Tongue (tissue), 2 donors: ENCODE data around the gene FYN. TPM values are rescaled to one million over a fixed set of nuclear protein-coding genes. Genes with fewer than 3 reads are reported as not detected.

Source experiments
- DNase-seq: peaks from one replicate; pipeline ENCODE4 v3.0.0-alpha.2; 2015
- total RNA-seq: library from RNA; depleted of rRNA; stranded (reverse); fragments of >200 nt; gene quantifications from one replicate; pipeline ENCODE4 v1.2.3, GENCODE V29; 2014

The FYN gene
- total RNA-seq, 1 donor from 2014 or later, result 139 TPM

DNA sequence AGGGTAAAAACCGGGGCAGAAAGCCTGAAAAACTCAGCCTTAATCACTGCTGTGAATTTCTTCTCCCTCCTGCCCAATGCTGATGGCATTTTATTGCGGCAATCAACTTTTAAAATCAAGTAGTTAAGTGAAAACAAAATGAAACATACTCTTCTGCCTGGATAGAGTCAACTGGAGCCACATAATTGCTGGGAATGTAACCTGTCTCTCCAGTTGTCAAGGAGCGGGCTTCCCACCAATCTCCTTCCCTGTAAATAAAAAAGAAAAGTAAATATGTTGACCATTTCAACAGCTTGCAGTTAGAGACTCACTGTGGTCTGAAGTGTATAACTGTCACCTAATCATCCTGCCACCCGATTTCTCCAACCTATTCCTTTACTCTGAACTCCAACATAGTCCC lies 165.5 kb downstream of the FYN start:
- no peak for DNase-seq

- DNase-seq, result peak; percentile 35
Observed at GRCh38 chr6:111706841-111707391, 166.3 kb downstream of the FYN start.

DNA sequence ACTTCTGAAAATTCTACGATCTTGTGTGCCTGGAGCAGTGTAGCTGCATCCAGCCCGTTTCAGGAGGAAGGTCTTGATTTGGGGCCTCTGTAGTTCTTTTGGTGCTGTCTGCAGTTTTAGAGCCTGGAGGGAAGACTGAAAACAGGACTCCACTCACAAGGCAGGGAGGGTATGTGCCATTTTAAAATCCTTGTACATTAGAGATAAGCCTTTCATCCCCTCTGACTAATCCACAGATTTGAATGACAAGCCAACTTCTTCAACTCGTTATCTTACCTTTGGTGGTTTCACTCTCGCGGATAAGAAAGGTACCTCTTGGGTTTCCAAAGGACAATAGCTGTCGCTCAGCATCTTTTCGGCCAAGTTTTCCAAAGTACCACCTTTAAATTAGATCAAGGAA lies 169.5 kb downstream of the FYN start:
- no peak for DNase-seq

DNA sequence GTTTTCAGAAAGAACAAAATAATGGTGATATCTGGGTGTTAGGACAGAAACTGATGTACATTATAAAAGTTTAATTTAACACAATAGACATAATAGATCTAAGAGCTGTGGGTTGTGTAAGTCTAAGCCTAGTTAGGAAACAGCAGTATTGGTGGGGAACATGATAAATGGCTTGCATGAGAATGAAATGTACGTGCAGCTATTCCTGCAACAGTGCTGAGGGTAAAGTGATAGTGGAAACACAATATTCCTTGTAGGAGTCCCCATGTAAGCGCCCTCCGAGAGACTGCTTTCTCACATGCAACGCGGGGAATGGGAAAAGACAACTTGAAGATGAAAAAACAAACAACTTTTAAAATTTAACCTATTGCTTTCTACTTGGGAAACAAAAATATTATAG lies 171.0 kb downstream of the FYN start:
- no peak for DNase-seq

GRCh38 chr6:111701146-111701545 lies 172.1 kb downstream of the FYN start:
- DNase-seq, result no peak

GRCh38 chr6:111700135-111700690 lies 173.0 kb downstream of the FYN start:
- DNase-seq, result peak; percentile 41

- no peak for DNase-seq
Observed at GRCh38 chr6:111699123-111699522, 174.1 kb downstream of the FYN start.

DNA sequence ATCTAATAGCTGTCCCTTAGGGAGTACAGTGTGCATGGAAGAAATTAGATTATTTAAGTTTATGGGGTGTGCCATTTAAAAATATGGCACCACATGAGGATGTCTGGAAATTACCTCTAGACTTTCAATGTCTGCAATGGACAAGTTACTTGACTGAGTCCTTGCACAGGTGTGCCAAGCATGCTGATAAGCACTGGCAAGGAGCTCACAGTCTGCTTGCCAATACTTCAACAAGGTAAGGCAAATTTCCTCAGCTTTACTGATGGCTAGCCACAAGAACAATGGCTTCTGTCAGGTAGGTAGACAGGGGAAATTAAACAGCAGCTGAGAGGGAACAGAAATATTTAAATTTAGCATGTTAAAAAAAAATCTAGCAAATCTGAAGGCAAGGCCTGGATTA lies 176.4 kb downstream of the FYN start:
- no peak for DNase-seq

GRCh38 chr6:111692327-111693164 lies 180.7 kb downstream of the FYN start:
- DNase-seq, result peak; percentile 89

- DNase-seq, result peak; percentile 96
Observed at GRCh38 chr6:111691345-111692225, 181.7 kb downstream of the FYN start.

DNA sequence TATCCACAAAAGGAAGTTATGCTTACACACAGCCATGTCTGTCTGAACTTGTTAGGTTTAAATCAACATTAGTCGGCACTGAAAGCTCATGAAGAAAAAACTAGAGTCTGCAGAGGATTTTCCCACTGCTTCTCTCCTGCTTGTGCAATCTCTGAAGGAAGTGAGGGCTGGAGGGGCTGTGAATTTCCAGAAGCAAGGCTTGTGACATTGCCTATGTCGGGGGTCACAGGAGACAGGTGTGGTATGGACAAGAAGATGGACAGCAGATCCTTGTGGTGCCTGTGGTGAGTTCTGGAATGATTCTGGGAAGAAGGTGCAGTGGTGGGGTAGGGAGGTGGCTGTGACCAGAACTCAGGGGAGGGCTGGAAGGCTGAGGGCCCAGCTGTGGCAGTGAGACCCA lies 183.3 kb downstream of the FYN start:
- DNase-seq, result no peak

DNA sequence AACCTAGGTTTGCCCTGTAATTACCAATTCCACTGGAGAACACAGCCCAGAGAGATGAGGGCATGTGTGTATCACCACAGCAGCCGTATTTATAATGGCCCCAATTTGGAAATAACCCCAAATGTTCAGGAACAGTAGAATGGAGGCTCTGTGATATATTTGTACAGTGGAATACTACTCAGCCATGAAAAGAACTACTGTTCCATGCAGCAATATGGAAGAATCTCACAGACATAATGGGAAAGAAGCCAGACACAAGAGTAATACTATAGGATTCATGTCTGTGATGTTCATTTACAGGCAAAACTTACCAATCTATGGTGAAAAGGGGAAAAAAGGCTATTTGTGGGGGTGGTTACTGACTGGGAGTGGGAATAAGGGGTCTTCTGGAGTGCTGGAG lies 183.8 kb downstream of the FYN start:
- no peak for DNase-seq

DNA sequence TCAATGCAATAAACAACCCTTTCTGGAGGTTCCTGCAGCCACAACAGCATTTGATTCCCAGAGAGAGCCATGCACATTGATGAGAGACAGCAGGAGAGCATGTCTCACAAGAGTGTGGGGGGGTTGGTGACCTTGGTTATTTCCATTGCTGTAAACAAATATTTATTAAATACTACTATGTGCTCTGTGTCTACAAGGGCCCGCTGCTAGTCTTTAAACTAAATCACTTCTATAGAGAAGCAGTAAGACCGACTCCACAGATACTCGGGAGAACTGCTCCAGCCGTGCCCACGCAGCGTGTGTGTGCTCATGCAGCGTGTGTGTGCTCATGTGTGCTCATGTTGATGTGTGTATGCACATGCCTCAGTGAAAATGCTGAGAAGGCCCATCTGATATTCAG lies 184.9 kb downstream of the FYN start:
- no peak for DNase-seq

- no peak for DNase-seq
Observed at GRCh38 chr6:111687652-111688051, 185.6 kb downstream of the FYN start.

- DNase-seq, result no peak
Observed at GRCh38 chr6:111686932-111687266, 186.4 kb downstream of the FYN start.

GRCh38 chr6:111686249-111686931 lies 186.9 kb downstream of the FYN start:
- DNase-seq, result peak; percentile 40

DNA sequence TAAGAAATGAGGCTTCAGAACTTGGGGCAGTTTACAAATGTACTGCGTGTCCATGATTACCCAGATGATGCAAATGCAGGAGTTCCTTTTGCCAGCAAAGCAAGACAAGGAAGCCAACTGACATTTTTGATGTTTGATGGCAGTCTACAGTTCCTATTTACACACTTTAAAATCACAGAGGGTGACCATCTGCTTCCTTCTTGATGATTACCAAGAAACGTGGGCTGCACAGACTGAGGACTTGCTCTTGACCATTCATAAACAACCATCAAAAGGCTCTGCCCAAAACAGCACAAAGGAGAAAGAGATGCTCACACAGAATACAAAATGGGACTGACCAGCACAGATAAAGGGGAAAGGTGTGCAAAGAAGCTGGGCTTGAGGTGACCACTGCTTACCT lies 187.7 kb downstream of the FYN start:
- DNase-seq, result no peak

DNA sequence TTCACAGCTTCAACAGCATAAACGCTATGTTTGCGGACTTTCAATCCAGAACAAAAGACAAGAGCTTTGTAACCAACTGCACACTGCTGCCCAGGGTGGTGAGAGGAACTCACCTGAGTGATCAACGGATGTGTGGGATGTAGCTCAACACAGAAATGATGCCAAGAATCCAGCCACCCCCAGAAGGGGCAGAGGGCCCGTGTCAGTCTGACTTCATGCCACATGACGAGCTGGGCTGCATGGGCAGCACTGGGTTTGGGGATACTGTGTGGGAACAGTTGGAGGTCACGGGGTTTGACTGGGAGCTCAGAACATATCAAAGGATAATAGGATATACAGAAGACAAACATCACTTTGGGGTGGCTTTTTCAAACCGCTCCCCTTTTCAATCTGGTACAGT lies 188.2 kb downstream of the FYN start:
- no peak for DNase-seq

DNA sequence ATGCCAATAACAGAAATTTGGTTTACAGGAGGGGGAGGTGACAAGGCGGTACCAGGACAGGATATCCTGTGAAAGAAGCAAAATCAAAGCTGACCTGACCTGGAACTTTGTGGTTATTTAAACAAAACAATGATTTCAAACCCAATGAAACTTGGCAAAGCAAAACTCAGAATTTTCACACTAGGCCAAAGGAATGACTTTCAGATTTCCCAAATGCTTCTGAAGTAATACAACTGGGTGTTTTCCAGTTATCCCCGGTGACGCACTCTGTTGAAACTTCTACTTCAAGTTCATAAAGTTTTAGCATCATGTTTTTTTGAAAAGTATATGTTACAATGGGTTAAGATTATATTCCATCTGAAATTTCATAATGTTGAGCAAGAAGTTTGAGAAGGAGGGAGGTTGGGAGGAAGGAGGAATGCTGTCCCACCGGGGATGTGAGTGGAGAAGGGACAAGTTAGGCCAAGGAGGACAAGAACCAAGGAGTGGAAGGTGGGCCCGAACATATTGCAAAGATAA lies 189.4 kb downstream of the FYN start:
- no peak for DNase-seq

- no peak for DNase-seq
Observed at GRCh38 chr6:111683157-111683556, 190.1 kb downstream of the FYN start.

- DNase-seq, result no peak
Observed at GRCh38 chr6:111681860-111682259, 191.4 kb downstream of the FYN start.
